GM19025 (cell line): Measurements from ENCODE around the gene PCBP1.
A peak's percentile ranks its signal among the peaks of the same experiment; 100 is the strongest.
"Not testable (repeated sequence)": the region's sequence is repeated elsewhere in the genome, so short reads cannot be mapped to it uniquely, and the experiment has no call there.

Source experiments
- ATAC-seq: cut with Tn5 transposase; IDR thresholded peaks from one replicate; pipeline ENCODE4 v1.9.1; 2021; ENCODE audit warnings: mild to moderate bottlenecking, low read depth, moderate library complexity; ENCODE audit not compliant: unreplicated experiment

Gene PCBP1

GRCh38 chr2:70080610-70081200 is 6.6 kb upstream of the PCBP1 start:
- ATAC-seq = no peak

DNA sequence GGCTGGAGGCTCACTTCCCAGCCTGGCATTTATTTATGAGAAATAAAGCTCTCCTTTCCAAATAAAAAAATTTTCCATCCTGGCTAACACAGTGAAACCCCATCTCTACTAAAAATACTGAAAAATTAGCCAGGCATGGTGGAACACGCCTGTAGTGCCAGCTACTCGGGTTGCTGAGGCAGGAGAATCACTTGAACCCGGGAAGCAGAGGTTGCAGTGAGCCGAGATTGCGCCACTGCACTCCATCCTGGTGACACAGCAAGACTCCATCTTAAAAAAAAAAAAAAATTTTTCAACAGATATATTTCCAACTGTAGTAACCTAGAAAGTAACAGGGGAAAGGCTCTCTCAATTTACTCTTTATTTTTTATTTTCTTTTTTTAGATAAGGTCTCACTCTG is 6.1 kb upstream of the PCBP1 start:
- ATAC-seq = no peak

- peak; percentile 39 for ATAC-seq
Observed at GRCh38 chr2:70083344-70084156, 3.7 kb upstream of the PCBP1 start.

DNA sequence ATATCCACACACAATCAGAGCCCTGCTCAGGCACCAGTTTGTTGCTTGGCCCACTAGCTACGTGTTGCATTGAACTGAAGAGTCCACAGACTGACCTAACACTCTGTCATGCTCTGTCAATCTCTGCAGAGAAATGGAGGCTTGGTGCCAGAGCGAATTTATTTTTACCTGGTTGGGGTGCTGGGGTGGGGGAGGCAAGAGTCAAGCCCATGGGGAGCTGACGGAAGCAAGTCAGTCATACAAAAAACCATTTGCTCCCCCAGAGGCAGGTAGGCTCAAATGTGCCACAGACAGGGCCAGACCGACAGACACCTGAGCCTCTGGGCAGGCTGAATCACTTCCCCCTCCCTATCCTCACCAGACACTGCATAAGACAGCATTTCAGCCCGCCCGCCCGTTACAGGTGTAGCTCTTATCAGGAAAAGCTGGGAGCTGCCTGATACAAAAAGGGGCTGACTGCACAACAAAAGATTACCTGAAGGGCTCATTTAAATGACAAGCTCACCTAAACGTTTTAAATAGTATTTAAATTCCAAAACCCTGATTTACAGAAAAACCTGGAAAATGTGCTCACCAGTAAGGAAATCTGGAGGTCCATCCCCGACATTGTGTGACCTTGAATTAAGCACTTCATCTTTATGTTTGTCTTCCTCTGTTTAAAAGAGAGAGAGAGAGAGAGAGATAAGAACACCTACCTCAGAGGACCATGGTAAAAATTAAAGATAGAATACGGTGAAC is 2.1 kb upstream of the PCBP1 start:
- no peak for ATAC-seq

DNA sequence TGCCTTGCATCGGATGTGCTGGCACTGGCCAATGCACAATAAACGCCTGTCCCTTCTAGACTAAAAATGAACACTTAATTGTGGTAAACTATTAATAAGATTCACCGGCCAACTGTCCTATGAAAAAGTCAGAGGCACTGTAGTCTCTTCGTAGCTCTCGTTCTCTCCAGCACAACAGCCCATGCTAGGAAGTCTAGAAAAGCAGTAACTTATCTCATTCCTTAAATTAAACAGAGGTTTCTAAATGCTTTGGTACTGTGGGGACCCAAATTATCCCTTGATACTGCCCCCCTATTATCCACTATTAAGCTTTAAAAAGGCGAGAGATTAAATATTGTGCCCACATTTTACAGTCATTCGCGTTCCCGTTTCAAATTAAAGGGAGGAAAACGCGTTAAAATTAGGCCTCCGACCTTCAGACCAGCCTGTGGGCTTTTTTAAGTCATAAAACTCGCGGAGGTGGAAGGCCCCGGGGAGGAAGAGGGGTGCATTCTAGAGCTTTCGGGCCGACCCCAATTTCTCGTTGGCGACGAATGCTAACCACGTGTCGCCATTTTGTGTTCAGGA is 1.5 kb upstream of the PCBP1 start:
- no peak for ATAC-seq

DNA sequence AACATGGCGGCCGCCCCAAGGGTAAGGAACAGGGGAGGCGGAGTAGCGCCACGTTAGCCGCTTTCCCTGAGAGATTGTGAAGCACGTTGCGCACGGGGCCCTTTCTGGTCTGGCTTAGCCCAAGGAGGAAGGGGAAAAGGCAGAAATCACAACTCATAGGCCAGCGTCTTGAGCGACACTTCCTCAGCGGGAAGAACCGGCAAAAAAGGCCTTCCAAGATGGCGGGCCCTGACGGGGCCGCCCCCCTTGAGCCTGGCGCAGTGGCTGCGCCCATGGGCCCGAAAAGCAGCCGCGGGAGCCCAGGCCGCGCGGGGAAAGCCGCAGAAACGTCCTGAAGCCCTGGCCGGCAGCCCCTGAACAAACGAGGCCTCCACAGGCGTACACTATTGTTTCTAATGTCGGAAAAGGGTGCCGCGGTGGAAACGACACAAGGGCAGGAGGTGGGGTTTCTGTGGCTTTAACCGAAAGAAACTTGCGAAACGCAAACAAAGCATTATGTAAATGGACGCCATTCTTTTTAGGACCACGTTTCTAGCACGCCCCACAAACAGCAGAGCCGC is 919 bp upstream of the PCBP1 start:
- peak; percentile 29 for ATAC-seq

- no peak for ATAC-seq
Observed at GRCh38 chr2:70087702-70088597, 673 bp downstream of the PCBP1 start.

DNA sequence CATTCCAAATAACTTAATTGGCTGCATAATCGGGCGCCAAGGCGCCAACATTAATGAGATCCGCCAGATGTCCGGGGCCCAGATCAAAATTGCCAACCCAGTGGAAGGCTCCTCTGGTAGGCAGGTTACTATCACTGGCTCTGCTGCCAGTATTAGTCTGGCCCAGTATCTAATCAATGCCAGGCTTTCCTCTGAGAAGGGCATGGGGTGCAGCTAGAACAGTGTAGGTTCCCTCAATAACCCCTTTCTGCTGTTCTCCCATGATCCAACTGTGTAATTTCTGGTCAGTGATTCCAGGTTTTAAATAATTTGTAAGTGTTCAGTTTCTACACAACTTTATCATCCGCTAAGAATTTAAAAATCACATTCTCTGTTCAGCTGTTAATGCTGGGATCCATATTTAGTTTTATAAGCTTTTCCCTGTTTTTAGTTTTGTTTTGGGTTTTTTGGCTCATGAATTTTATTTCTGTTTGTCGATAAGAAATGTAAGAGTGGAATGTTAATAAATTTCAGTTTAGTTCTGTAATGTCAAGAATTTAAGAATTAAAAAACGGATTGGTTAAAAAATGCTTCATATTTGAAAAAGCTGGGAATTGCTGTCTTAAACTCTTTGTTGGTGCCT is 1.4 kb downstream of the PCBP1 start:
- ATAC-seq = no peak

DNA sequence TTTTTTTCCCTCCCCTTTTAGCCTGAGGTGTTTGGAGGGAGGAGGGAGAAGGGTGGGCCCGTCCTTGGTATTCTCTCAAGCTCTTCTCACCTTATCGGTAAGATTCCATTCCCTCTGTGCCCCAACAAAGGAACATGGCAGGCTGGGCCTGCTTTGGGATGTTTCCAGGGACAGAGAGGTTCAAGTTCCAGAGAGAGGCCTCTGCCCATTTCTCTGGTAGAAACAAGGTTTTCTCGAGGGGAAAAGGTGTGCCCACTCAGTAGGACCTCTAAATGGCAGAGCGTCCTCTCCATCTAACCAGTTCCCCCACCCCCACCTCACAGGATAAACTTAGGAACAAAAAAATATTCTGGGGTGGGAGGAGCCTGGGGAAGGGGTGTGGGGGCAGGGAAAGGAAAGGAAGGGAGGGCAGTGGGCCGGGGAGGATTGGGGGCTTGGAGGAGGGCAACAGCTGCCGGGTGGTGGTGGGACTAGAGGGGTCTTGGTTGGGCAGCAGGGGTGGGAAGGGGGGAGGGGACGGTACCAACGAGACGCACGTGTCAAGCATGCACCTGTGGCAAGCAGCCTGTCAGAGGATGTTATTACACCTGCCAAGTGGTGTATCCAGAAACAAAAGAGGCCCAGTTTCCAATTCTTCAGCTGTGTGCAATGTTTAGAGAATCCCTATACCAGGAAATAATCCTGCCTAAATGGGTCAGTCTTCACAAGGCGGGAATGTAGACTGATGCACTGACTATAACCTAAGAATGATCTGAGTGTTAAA is 2.1 kb downstream of the PCBP1 start:
- ATAC-seq = no peak

DNA sequence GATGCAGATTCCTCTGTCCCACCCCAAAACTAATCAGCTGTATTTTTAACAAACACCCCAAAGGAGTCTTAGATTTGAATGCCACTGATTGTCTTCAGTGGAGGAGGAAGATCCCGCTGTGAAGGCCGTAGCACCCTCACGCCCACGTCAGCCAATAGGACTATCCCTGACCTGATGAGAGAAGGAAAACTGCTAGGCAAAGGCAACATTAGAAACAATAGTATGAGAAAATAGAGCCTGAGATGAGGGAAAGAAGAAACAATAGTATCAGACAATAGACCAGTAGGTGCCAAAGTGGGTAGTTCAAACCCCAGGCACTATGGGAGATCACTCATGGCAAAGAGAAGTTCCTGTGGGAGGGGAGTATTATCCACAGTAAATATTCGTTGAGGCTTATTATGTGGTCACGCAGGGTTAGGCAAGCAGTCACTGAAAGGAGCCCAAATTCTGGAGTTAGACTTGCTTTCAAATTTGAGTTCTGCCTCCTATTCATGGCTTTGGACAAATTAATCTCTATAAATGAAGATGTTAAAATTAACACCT is 2.8 kb downstream of the PCBP1 start:
- no peak for ATAC-seq

DNA sequence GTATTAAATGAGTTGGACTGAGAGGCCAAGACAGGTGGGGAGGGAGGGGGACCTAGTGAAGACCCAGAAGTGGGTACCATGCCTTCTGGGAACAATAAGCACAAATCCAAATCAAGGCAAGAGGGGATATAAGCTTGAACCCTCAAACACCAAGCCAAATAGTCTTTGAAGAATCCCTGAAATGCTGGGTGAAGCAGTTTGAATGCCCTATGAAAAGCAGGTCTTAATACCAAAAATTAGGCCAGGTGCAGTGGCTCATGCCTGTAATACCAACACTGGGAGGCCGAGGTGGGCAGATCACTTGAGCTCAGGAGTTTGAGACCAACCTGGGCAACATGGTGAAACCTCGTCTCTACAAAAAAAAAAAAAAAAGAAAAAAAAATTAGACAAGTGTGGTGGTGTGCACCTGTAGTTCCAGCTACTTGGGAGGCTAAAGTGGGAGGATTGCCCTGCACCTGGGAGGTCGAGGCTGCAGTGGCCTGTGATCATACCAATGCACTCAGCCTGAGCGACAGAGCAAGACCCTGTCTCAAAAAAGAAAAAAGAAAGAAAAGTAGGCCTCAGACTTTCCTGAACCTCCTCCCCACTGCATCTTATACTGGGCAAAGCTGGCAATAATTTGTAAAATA is 3.5 kb downstream of the PCBP1 start:
- no peak for ATAC-seq

DNA sequence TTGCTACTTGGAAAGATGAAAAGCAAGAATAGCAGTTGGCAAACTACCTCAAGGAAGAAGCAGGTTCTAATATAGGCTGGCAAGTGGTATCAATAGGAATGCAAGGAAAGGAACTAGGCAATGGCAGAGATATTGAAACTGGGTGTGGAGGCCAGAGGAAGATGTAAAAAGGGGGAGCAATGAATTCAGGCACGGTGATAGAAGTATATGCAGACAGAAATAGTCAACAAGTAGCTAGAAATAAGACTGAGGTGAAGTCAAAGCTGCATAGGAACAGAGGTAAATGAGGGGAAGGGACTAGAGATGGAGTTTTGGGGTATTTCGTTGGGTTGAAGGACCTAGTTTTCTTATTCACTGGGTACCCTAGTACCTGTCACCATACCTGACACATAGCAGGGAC is 4.1 kb downstream of the PCBP1 start:
- no peak for ATAC-seq

- ATAC-seq = no peak
Observed at GRCh38 chr2:70091816-70092215, 4.5 kb downstream of the PCBP1 start.

- ATAC-seq = not testable (repeated sequence)
Observed at GRCh38 chr2:70092576-70093243, 5.4 kb downstream of the PCBP1 start.

DNA sequence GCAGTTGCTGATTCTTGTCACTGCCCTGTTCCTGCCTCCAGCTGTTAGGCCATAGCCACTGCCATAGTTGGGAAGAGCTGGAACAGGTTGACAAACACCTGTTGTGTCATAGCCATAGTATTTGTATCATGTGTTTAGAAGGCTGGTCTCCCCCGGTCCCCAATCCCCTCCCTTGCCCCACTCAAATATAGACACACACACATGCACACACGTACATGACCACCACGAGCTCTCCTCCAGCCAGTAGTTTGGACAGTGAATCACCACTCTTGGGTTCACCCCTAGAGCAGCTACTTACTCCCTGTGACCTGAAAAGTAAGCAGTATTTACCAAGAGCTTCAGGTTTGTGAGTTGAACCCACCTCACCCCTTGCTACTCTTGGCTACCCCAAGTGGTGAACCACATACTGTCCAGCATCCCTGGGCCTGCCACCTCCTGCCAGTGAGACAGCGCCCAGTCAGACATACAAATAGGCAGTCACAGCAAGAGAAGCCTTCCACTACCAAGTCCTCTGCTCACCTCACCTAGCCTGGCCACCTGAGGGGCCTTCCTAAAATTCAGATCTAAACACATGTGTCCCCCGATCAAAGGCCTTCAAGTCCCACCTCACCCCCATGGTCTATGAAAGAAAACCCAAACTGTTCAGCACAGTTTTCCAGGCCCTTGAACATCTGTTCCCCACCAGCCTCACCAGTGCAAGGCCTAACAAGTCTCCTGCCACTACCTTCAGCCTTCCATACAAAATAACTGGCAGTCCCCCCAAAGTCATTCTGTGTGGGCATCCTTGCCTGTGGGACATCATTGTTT is 7.1 kb downstream of the PCBP1 start:
- no peak for ATAC-seq

DNA sequence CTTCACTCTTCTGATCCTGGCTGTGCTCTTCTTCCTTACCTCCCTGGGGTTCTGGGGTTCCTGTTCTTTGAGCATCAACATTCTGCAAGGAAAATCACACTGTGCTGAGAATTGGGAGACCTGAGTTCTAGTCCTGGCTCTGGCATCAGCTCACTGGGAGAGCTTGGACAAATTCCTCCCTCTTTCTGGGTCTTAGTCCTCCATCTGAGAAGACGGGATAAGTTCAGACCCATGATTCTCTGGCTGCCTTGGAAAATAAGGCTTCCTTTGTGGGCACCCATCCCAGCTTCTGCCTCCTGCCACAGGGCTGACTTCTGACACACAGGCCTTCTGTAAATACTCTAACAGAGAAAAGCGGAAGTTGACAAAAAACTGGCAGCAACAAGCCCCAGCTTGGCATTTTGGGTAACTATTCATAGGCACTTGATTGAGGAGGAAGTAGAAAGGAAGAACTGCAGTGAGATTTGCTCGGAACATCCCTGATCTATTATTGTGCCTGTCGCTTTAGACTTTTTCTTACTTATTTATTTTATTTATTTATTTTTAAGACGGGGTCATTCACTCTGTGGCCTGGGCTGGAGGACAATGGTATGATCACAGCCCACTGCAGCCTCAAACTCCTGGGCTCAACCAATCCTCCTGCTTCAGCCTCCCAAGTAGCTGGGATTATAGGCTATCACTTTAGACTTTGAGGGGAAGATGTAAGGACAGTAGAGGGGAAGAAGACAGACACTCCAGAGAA is 7.9 kb downstream of the PCBP1 start:
- no peak for ATAC-seq
